GM13976 (cell line): ENCODE data around the gene SLC4A9.

Source experiments
- DNase-seq: peaks from one replicate; pipeline ENCODE4 v3.0.0; 2012; ENCODE audit warnings: low spot score
- in situ Hi-C: fragments of 300-500 bp; cut with MboI; formaldehyde crosslinking; loops from one replicate; pipeline ENCODE4 v1.12.0; 2022; ENCODE audit warnings: low sequenced_read_pairs, mixed read lengths, inconsistent platforms; ENCODE audit not compliant: unreplicated experiment
- TF ChIP-seq, protein P1 (sequence below): IDR thresholded peaks from 2 replicates; pipeline ENCODE4 v1.5.1; 2012; ENCODE audit warnings: borderline replicate concordance, mild to moderate bottlenecking; ENCODE audit not compliant: insufficient read depth; ENCODE audit errors: extremely low read depth, missing control alignments, control extremely low read depth

Gene SLC4A9

GRCh38 chr5:140325486-140325885, 34.5 kb upstream of the SLC4A9 start:
- in situ Hi-C loops, result no loop called here
- DNase-seq, result no peak
- TF ChIP-seq, protein P1, sequence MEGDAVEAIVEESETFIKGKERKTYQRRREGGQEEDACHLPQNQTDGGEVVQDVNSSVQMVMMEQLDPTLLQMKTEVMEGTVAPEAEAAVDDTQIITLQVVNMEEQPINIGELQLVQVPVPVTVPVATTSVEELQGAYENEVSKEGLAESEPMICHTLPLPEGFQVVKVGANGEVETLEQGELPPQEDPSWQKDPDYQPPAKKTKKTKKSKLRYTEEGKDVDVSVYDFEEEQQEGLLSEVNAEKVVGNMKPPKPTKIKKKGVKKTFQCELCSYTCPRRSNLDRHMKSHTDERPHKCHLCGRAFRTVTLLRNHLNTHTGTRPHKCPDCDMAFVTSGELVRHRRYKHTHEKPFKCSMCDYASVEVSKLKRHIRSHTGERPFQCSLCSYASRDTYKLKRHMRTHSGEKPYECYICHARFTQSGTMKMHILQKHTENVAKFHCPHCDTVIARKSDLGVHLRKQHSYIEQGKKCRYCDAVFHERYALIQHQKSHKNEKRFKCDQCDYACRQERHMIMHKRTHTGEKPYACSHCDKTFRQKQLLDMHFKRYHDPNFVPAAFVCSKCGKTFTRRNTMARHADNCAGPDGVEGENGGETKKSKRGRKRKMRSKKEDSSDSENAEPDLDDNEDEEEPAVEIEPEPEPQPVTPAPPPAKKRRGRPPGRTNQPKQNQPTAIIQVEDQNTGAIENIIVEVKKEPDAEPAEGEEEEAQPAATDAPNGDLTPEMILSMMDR, result no peak

- TF ChIP-seq, protein P1, result no peak
- in situ Hi-C loops, result no loop called here
- DNase-seq, result no peak
These were observed 32.4 kb upstream of the SLC4A9 start for GRCh38 chr5:140327589-140327988.

GRCh38 chr5:140328036-140328764, 31.8 kb upstream of the SLC4A9 start:
- in situ Hi-C loops, result no loop called here
- DNase-seq, result no peak
- TF ChIP-seq, protein P1, result no peak

GRCh38 chr5:140329739-140330481, 30.1 kb upstream of the SLC4A9 start:
- in situ Hi-C loops, result no loop called here
- TF ChIP-seq, protein P1, result no peak
- DNase-seq, result no peak

- TF ChIP-seq, protein P1, result no peak
- in situ Hi-C loops, result no loop called here
- DNase-seq, result no peak
These were observed 28.4 kb upstream of the SLC4A9 start for GRCh38 chr5:140331638-140332037.

GRCh38 chr5:140336388-140336787, 23.6 kb upstream of the SLC4A9 start:
- TF ChIP-seq, protein P1, result no peak
- in situ Hi-C loops, result no loop called here
- no peak for DNase-seq
